CD8-positive, alpha-beta memory T cell (primary cell): Measurements from ENCODE around the gene DIAPH3. TPM values are rescaled to one million over a fixed set of nuclear protein-coding genes. Genes with fewer than 3 reads are reported as not detected.
A peak's percentile ranks its signal among the peaks of the same experiment; 100 is the strongest.

Source experiments
- CTCF ChIA-PET: fragments of 350-600 bp; sonication (Branson Sonifier 250); formaldehyde crosslinking; loops from one replicate; lab custom pipeline; 2021; ENCODE audit warnings: antibody characterized with exemption; lab: Charles Lee
- POLR2A ChIA-PET: fragments of 350-600 bp; sonication (Branson Sonifier 250); formaldehyde crosslinking; loops from one replicate; lab custom pipeline; 2021; ENCODE audit warnings: antibody characterized with exemption; lab: Charles Lee
- DNase-seq, 5 donors: peaks; one replicate each; pipeline versions ENCODE4 v3.0.0 to v3.0.0-alpha.2; 2020 to 2022; ENCODE audit warnings: mixed read lengths in 1 of 5
- H3K27ac ChIP-seq: one replicate; pipeline ENCODE4 v1.7.0; 2013; ENCODE audit warnings: low read depth, mild to moderate bottlenecking, low read length, moderate library complexity
- H3K27me3 ChIP-seq: 2 replicates; pipeline ENCODE4 v1.7.0; 2013; ENCODE audit warnings: low read length, mild to moderate bottlenecking; ENCODE audit not compliant: insufficient read depth, poor library complexity, severe bottlenecking
- H3K36me3 ChIP-seq: 2 replicates; pipeline ENCODE4 v1.7.0; 2013; ENCODE audit warnings: mild to moderate bottlenecking, low read length, moderate library complexity; ENCODE audit not compliant: insufficient read depth
- H3K4me1 ChIP-seq: 2 replicates; pipeline ENCODE4 v1.7.0; 2013; ENCODE audit warnings: mild to moderate bottlenecking, low read length, moderate library complexity; ENCODE audit not compliant: insufficient read depth
- H3K4me3 ChIP-seq: 2 replicates; pipeline ENCODE4 v1.7.0; 2013; ENCODE audit warnings: mild to moderate bottlenecking, low read length
- H3K9me3 ChIP-seq: 2 replicates; pipeline ENCODE4 v1.7.0; 2013; ENCODE audit warnings: mild to moderate bottlenecking, low read length
- H3K27ac Mint-ChIP-seq, 8 donors: one replicate each; pipeline ENCODE4 v1.8.0; 2020 to 2021; ENCODE audit warnings: mixed read lengths in 8 of 8, mild to moderate bottlenecking in 6 of 8, inconsistent platforms in 3 of 8, moderate library complexity in 3 of 8
- H3K27me3 Mint-ChIP-seq, 2 donors: one replicate each; pipeline ENCODE4 v1.8.0; 2020 to 2021; ENCODE audit warnings: mixed read lengths in 2 of 2, mild to moderate bottlenecking in 1 of 2, moderate library complexity in 1 of 2
- H3K36me3 Mint-ChIP-seq, 3 donors: one replicate each; pipeline ENCODE4 v1.8.0; 2020 to 2021; ENCODE audit warnings: mixed read lengths in 3 of 3, inconsistent platforms in 1 of 3, mild to moderate bottlenecking in 1 of 3
- H3K4me1 Mint-ChIP-seq, 3 donors: one replicate each; pipeline ENCODE4 v1.8.0; 2020 to 2021; ENCODE audit warnings: mixed read lengths in 3 of 3, inconsistent platforms in 1 of 3, mild to moderate bottlenecking in 1 of 3
- H3K4me3 Mint-ChIP-seq, 7 donors: one replicate each; pipeline ENCODE4 v1.8.0; 2020 to 2021; ENCODE audit warnings: mixed read lengths in 7 of 7, mild to moderate bottlenecking in 6 of 7, moderate library complexity in 4 of 7, inconsistent platforms in 2 of 7
- H3K9me3 Mint-ChIP-seq, 5 donors: one replicate each; pipeline ENCODE4 v1.8.0; 2020 to 2022; ENCODE audit warnings: mixed read lengths in 5 of 5, mild to moderate bottlenecking in 3 of 5, moderate library complexity in 2 of 5, inconsistent platforms in 1 of 5
- polyA plus RNA-seq: library from polyadenylated mRNA; unstranded; fragments of 300-500 nt; fragmentation: Illumina TruSeq; gene quantifications from one replicate; pipeline ENCODE4 v1.2.3, GENCODE V29; 2021
- total RNA-seq, 2 experiments: library from RNA; stranded (reverse); gene quantifications; one replicate each; pipeline ENCODE4 v1.2.3, GENCODE V29; 2021

DIAPH3 gene
- total and polyA plus RNA-seq, 3 experiments from 2014 or later = 0.08 to 15.4 (median 14.6) TPM

GRCh38 chr13:60000081-60000480, 163.6 kb downstream of the DIAPH3 start:
- ChIA-PET CTCF (no interaction called here), POLR2A (no interaction called here)
- H3K4me1 Mint-ChIP-seq = no peaks in the 10 kb centered on the region
- no peaks in the 10 kb centered on the region for H3K27me3 ChIP-seq
- no peaks in the 10 kb centered on the region for H3K4me1 ChIP-seq
- H3K27me3 Mint-ChIP-seq = no peaks in the 10 kb centered on the region
- H3K27ac ChIP-seq = no peak overlapping the region
- no peaks in the 10 kb centered on the region for H3K9me3 ChIP-seq
- no peaks in the 10 kb centered on the region for H3K36me3 ChIP-seq
- no peaks in the 10 kb centered on the region for H3K9me3 Mint-ChIP-seq
- H3K36me3 Mint-ChIP-seq = no peaks in the 10 kb centered on the region
- H3K27ac Mint-ChIP-seq = no peak overlapping the region
- H3K4me3 Mint-ChIP-seq = no peak overlapping the region
- no peak for DNase-seq
- H3K4me3 ChIP-seq = no peak overlapping the region

GRCh38 chr13:59997976-59998375, 165.8 kb downstream of the DIAPH3 start:
- CTCF ChIA-PET = no interaction called here

GRCh38 chr13:59996461-59996980, 167.2 kb downstream of the DIAPH3 start:
- Mint-ChIP-seq H3K27ac (no peak overlapping the region), H3K4me3 (no peak overlapping the region), H3K27me3 (no peaks in the 10 kb centered on the region), H3K36me3 (no peaks in the 10 kb centered on the region), H3K4me1 (no peaks in the 10 kb centered on the region), H3K9me3 (no peaks in the 10 kb centered on the region)
- no peaks in the 10 kb centered on the region for H3K36me3 ChIP-seq
- no peaks in the 10 kb centered on the region for H3K4me1 ChIP-seq
- no peaks in the 10 kb centered on the region for H3K9me3 ChIP-seq
- H3K4me3 ChIP-seq = no peak overlapping the region
- POLR2A ChIA-PET = no interaction called here
- CTCF ChIA-PET = no interaction called here
- no peak for DNase-seq
- no peak overlapping the region for H3K27ac ChIP-seq
- H3K27me3 ChIP-seq = no peaks in the 10 kb centered on the region

More at GRCh38 chr13:59997976-59998375, 165.8 kb downstream of the DIAPH3 start:
- no peaks in the 10 kb centered on the region for H3K27me3 Mint-ChIP-seq
- H3K9me3 Mint-ChIP-seq = no peaks in the 10 kb centered on the region
- Histone ChIP-seq H3K27ac (no peak overlapping the region), H3K27me3 (no peaks in the 10 kb centered on the region), H3K4me3 (no peak overlapping the region), H3K36me3 (no peaks in the 10 kb centered on the region), H3K9me3 (no peaks in the 10 kb centered on the region), H3K4me1 (no peaks in the 10 kb centered on the region)
- no peaks in the 10 kb centered on the region for H3K4me1 Mint-ChIP-seq
- DNase-seq = no peak
- POLR2A ChIA-PET = no interaction called here
- no peak overlapping the region for H3K4me3 Mint-ChIP-seq
- H3K36me3 Mint-ChIP-seq = no peaks in the 10 kb centered on the region
- H3K27ac Mint-ChIP-seq = no peak overlapping the region

- Mint-ChIP-seq H3K36me3 (no peaks in the 10 kb centered on the region), H3K4me3 (no peak overlapping the region), H3K4me1 (no peaks in the 10 kb centered on the region), H3K27ac (no peak overlapping the region), H3K9me3 (peaks cover 0 to 2% (median 0%) of the 10 kb centered on the region in 5 donors), H3K27me3 (no peaks in the 10 kb centered on the region)
- no peak for DNase-seq
- Histone ChIP-seq H3K27ac (no peak overlapping the region), H3K27me3 (no peaks in the 10 kb centered on the region), H3K36me3 (no peaks in the 10 kb centered on the region), H3K4me1 (no peaks in the 10 kb centered on the region), H3K4me3 (no peak overlapping the region), H3K9me3 (no peaks in the 10 kb centered on the region)
- ChIA-PET CTCF (no interaction called here), POLR2A (no interaction called here)
Measured at GRCh38 chr13:59991395-59991794, 172.3 kb downstream of the DIAPH3 start.

GRCh38 chr13:59982631-59983382, 180.9 kb downstream of the DIAPH3 start:
- DNase-seq = no peak
- Mint-ChIP-seq H3K4me3 (no peak overlapping the region), H3K9me3 (peaks cover 0 to under 1% (median 0%) of the 10 kb centered on the region in 5 donors), H3K27ac (no peak overlapping the region), H3K27me3 (no peaks in the 10 kb centered on the region), H3K36me3 (peaks cover 0 to 2% (median 0%) of the 10 kb centered on the region in 3 donors), H3K4me1 (peaks cover 4 to 7% (median 6%) of the 10 kb centered on the region in 3 donors)
- POLR2A ChIA-PET = no interaction called here
- CTCF ChIA-PET = no interaction called here
- Histone ChIP-seq H3K9me3 (no peaks in the 10 kb centered on the region), H3K27ac (no peak overlapping the region), H3K4me1 (no peaks in the 10 kb centered on the region), H3K4me3 (no peak overlapping the region), H3K36me3 (no peaks in the 10 kb centered on the region), H3K27me3 (no peaks in the 10 kb centered on the region)

GRCh38 chr13:59979589-59979988, 184.1 kb downstream of the DIAPH3 start:
- no peaks in the 10 kb centered on the region for H3K36me3 ChIP-seq
- Mint-ChIP-seq H3K27me3 (no peaks in the 10 kb centered on the region), H3K27ac (no peak overlapping the region), H3K4me1 (peaks cover 4 to 7% (median 6%) of the 10 kb centered on the region in 3 donors), H3K4me3 (no peak overlapping the region), H3K9me3 (no peaks in the 10 kb centered on the region), H3K36me3 (peaks cover 0 to 2% (median 0%) of the 10 kb centered on the region in 3 donors)
- peak in 2 of 5 donors; percentile 4 to 23 for DNase-seq
- no peaks in the 10 kb centered on the region for H3K4me1 ChIP-seq
- H3K27ac ChIP-seq = no peak overlapping the region
- H3K27me3 ChIP-seq = no peaks in the 10 kb centered on the region
- ChIA-PET CTCF (no interaction called here), POLR2A (no interaction called here)
- no peak overlapping the region for H3K4me3 ChIP-seq
- H3K9me3 ChIP-seq = no peaks in the 10 kb centered on the region

GRCh38 chr13:59978862-59979261, 184.9 kb downstream of the DIAPH3 start:
- no peak for DNase-seq
- Histone ChIP-seq H3K4me3 (no peak overlapping the region), H3K9me3 (no peaks in the 10 kb centered on the region), H3K27ac (no peak overlapping the region), H3K27me3 (no peaks in the 10 kb centered on the region), H3K4me1 (no peaks in the 10 kb centered on the region), H3K36me3 (no peaks in the 10 kb centered on the region)
- Mint-ChIP-seq H3K4me1 (peaks cover 4 to 7% (median 6%) of the 10 kb centered on the region in 3 donors), H3K27me3 (no peaks in the 10 kb centered on the region), H3K4me3 (no peak overlapping the region), H3K27ac (no peak overlapping the region), H3K9me3 (no peaks in the 10 kb centered on the region), H3K36me3 (peaks cover 0 to 2% (median 0%) of the 10 kb centered on the region in 3 donors)
- ChIA-PET CTCF (no interaction called here), POLR2A (no interaction called here)

GRCh38 chr13:59976856-59977255, 186.9 kb downstream of the DIAPH3 start:
- H3K27me3 Mint-ChIP-seq = no peaks in the 10 kb centered on the region
- Histone ChIP-seq H3K27me3 (no peaks in the 10 kb centered on the region), H3K4me3 (no peak overlapping the region), H3K36me3 (no peaks in the 10 kb centered on the region), H3K27ac (no peak overlapping the region), H3K9me3 (no peaks in the 10 kb centered on the region), H3K4me1 (no peaks in the 10 kb centered on the region)
- peaks cover 0 to 2% (median 0%) of the 10 kb centered on the region in 3 donors for H3K36me3 Mint-ChIP-seq
- CTCF ChIA-PET = no interaction called here
- H3K27ac Mint-ChIP-seq = no peak overlapping the region
- H3K9me3 Mint-ChIP-seq = no peaks in the 10 kb centered on the region
- no peak overlapping the region for H3K4me3 Mint-ChIP-seq
- no peak for DNase-seq
- peaks cover 4 to 7% (median 6%) of the 10 kb centered on the region in 3 donors for H3K4me1 Mint-ChIP-seq
- POLR2A ChIA-PET = no interaction called here
